HG02852 (cell line): ENCODE data around the gene GCHFR.

Experiments
- ATAC-seq: cut with Tn5 transposase; IDR thresholded peaks from one replicate; pipeline ENCODE4 v1.9.1; 2021; ENCODE audit warnings: mild to moderate bottlenecking, moderate library complexity; ENCODE audit not compliant: unreplicated experiment

Gene GCHFR

GRCh38 chr15:40754883-40755811, 8.7 kb upstream of the GCHFR start, which contains the start of gene RMDN3:
RMDN3 (minus strand) TSS chr15:40755254; CDS start chr15:40754783, 471 bp downstream.
- ATAC-seq, result peak; percentile 81

GRCh38 chr15:40755812-40756208, 8.1 kb upstream of the GCHFR start:
- no peak for ATAC-seq

- ATAC-seq, result no peak
These were observed 6.9 kb upstream of the GCHFR start for GRCh38 chr15:40756938-40757337.

GRCh38 chr15:40759961-40760360, 3.9 kb upstream of the GCHFR start:
- ATAC-seq, result no peak

GRCh38 chr15:40762919-40763800, 708 bp upstream of the GCHFR start:
- peak; percentile 1 for ATAC-seq

- no peak for ATAC-seq
These were observed 798 bp downstream of the GCHFR start for GRCh38 chr15:40764629-40765103.

- ATAC-seq, result no peak
These were observed 2.4 kb downstream of the GCHFR start for GRCh38 chr15:40766194-40766815.

GRCh38 chr15:40766906-40767837, 3.3 kb downstream of the GCHFR start:
- ATAC-seq, result no peak

GRCh38 chr15:40767838-40768500, 4.1 kb downstream of the GCHFR start:
- ATAC-seq, result no peak

GRCh38 chr15:40768521-40769273, 4.8 kb downstream of the GCHFR start:
- no peak for ATAC-seq

GRCh38 chr15:40769274-40770146, 5.6 kb downstream of the GCHFR start, which contains the start of gene C15orf62:
C15orf62 (plus strand) TSS chr15:40769980; CDS start chr15:40770496, 516 bp downstream.
- ATAC-seq, result no peak

- ATAC-seq, result no peak
These were observed 6.4 kb downstream of the GCHFR start for GRCh38 chr15:40770147-40770721.

- no peak for ATAC-seq
These were observed 7.4 kb downstream of the GCHFR start for GRCh38 chr15:40771242-40771641.

- no peak for ATAC-seq
These were observed 8.1 kb downstream of the GCHFR start for GRCh38 chr15:40772014-40772413.

GRCh38 chr15:40773496-40773895, 9.6 kb downstream of the GCHFR start:
- no peak for ATAC-seq

- ATAC-seq, result no peak
These were observed 10.0 kb downstream of the GCHFR start for GRCh38 chr15:40773902-40774301.

GRCh38 chr15:40775007-40775406, 11.1 kb downstream of the GCHFR start:
- no peak for ATAC-seq
